Gastroesophageal sphincter (tissue), 4 donors: ENCODE measurements around the gene SERP2. TPM values are rescaled to one million over a fixed set of nuclear protein-coding genes. Genes with fewer than 3 reads are reported as not detected.

Experiments
- ATAC-seq: fragments of 150-250 bp; one replicate; pipeline ENCODE4 v1.9.1; 2016; ENCODE audit warnings: mild to moderate bottlenecking, moderate library complexity
- H3K27ac ChIP-seq, 4 donors: fragments of 200-600 bp; sonication (generic) in 3 of 4; 1 replicate in 3 of 4; 2 replicates in 1 of 4; pipeline ENCODE4 v1.5.1; 2016 to 2019
- H3K27me3 ChIP-seq: fragments of 200-600 bp; sonication (generic); one replicate; pipeline ENCODE4 v1.5.1; 2019
- H3K36me3 ChIP-seq, 2 donors: fragments of 200-600 bp; sonication (generic); one replicate each; pipeline ENCODE4 v1.5.1; 2019; ENCODE audit warnings: control low read depth in 1 of 2
- H3K4me1 ChIP-seq, 3 donors: fragments of 200-600 bp; sonication (generic); 1 replicate in 2 of 3; 2 replicates in 1 of 3; pipeline ENCODE4 v1.5.1; 2016 to 2019; ENCODE audit warnings: control low read depth in 2 of 3
- H3K4me3 ChIP-seq, 2 donors: fragments of 200-600 bp; sonication (generic); one replicate each; pipeline ENCODE4 v1.5.1; 2019; ENCODE audit warnings: mild to moderate bottlenecking in 1 of 2, moderate library complexity in 1 of 2
- H3K9me3 ChIP-seq, 3 donors: fragments of 200-600 bp; sonication (generic); one replicate each; pipeline ENCODE4 v1.5.1; 2017 to 2019; ENCODE audit warnings: control low read depth in 2 of 3
- EP300 ChIP-seq: sonication (generic); formaldehyde crosslinking; IDR thresholded peaks from one replicate; pipeline ENCODE4 v1.6.1; 2017; ENCODE audit warnings: antibody characterized with exemption, mild to moderate bottlenecking
- POLR2A ChIP-seq, 2 donors: fragments of 450-650 bp; IDR thresholded peaks; one replicate each; pipeline ENCODE4 v1.6.1; 2017; ENCODE audit warnings: antibody characterized with exemption in 2 of 2, mild to moderate bottlenecking in 2 of 2, moderate library complexity in 1 of 2
- POLR2AphosphoS5 ChIP-seq: sonication (generic); formaldehyde crosslinking; IDR thresholded peaks from one replicate; pipeline ENCODE4 v1.6.1; 2017; ENCODE audit warnings: antibody characterized with exemption
- WGBS, 2 donors: methylation state at CpG; one replicate each; pipeline ENCODE4 v1.1.5; 2018; ENCODE audit warnings: low coverage in 1 of 2; 5-methylcytosine and 5-hydroxymethylcytosine counted together
- total RNA-seq, 4 donors: library from RNA; depleted of rRNA; stranded (reverse); fragments of >200 nt; gene quantifications; one replicate each; pipeline ENCODE4 v1.1.0, GENCODE V29; 2016
- TF ChIP-seq, protein P1 (sequence below), 4 experiments: fragments of 200-600 bp in 2 of 4; fragments of 450-650 bp in 2 of 4; sonication (generic) in 1 of 4; IDR thresholded peaks; one replicate each; pipeline ENCODE4 v1.5.1; 2017 to 2019; ENCODE audit warnings: antibody characterized with exemption in 4 of 4, mild to moderate bottlenecking in 2 of 4, moderate library complexity in 2 of 4

Gene SERP2
- total RNA-seq, 4 donors from 2014 or later = 6.9 to 15.6 (median 11.5) TPM

DNA sequence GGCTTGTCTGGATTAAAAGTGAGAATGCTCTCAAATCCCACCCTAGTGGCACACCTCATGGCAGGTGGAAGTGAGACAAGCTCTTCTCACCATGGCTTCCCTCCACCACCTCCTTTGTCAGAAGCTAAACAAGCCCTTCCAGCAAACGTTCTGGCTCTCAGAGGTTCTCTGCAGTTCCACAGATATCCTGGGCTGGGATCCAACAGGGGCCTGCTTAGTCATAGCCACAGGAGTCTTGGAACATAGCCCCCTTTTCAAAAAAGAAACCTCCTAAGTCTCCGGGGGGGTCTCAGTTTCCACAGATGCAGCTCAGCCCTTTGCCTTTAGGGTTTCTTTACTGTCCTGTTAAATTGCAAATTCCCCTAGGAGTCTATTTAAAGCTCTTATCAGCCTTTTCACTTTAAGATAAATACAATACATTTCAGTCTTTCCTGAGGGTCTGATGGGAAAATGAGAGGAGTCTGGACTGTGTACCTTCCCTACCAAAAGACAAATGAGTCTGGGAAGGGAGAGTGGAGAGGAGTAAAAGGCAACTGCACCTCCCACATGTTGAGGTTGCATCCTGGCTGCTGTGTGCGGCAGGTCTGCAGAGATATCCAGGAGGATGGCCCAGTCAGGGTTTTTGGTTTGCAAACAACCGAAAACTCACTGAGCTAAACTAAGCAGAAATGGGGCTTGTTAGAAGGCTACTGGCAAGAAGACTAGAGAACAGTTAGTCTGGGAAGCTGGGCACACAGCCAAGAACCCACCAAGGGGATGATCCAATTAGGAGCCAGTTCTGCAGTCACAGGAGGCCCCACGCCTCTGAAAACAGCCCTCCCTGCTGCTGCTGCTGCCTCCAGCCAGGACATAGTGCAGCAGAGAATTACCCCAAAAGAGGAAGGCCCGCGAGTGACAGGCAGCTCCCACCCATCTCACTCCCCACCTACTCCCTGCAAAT, 41.4 kb upstream of the SERP2 start:
- H3K27me3 ChIP-seq = no peaks in the 10 kb centered on the region
- peak; percentile 81 for ATAC-seq
- peaks cover 5 to 22% (median 14%) of the 10 kb centered on the region in 3 donors for H3K4me1 ChIP-seq

DNA sequence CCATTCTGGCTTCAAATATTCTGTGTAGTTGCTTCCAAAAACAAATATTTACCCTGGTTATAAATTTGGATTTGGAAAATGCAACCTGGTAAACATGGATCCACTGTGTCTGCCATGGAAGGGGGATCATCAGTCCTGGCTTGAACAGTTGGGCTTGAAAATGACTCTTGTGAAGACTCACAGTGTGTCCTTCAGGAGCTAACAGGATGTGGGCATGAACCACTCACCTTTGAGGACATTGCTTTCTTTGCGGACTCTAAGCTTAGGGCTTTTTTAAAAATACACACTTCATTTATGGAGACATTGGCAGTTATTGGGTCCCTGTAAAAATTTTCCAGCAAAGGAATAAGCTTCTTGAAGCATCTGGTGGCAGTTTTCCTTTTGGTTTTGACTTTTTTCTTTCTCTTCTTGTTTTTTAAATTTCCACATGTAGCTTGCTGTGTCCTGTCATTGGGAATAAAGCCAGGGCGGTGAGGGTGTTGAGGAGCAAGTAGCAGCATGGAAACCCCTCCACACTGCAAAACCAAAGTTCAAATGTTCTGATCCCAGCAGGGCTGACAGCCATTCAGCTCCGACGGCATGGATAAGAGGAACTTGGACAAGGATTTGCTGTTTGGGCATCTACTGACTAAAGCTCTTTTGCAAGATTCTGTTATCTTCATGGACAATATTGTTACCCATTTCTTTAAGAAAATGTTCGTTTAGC, 39.5 kb upstream of the SERP2 start:
- no peak for ATAC-seq
- Histone ChIP-seq H3K36me3 (no peaks in the 10 kb centered on the region), H3K27ac (no peak overlapping the region), H3K27me3 (no peaks in the 10 kb centered on the region), H3K9me3 (no peaks in the 10 kb centered on the region), H3K4me3 (no peak overlapping the region), H3K4me1 (peaks cover 5 to 22% (median 14%) of the 10 kb centered on the region in 3 donors)
- TF ChIP-seq POLR2AphosphoS5 = no peak
- TF ChIP-seq, protein P1, sequence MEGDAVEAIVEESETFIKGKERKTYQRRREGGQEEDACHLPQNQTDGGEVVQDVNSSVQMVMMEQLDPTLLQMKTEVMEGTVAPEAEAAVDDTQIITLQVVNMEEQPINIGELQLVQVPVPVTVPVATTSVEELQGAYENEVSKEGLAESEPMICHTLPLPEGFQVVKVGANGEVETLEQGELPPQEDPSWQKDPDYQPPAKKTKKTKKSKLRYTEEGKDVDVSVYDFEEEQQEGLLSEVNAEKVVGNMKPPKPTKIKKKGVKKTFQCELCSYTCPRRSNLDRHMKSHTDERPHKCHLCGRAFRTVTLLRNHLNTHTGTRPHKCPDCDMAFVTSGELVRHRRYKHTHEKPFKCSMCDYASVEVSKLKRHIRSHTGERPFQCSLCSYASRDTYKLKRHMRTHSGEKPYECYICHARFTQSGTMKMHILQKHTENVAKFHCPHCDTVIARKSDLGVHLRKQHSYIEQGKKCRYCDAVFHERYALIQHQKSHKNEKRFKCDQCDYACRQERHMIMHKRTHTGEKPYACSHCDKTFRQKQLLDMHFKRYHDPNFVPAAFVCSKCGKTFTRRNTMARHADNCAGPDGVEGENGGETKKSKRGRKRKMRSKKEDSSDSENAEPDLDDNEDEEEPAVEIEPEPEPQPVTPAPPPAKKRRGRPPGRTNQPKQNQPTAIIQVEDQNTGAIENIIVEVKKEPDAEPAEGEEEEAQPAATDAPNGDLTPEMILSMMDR (IDR thresholded peaks at IDR 0.05) = no peak
- no peak for TF ChIP-seq EP300
- TF ChIP-seq POLR2A (IDR thresholded peaks at IDR 0.05) = no peak
- 78 to 79% methylated on average over 5 of the region's 5 CpGs for WGBS, 2 donors

More for the DNA sequence above, 41.4 kb upstream of the SERP2 start:
- H3K27ac ChIP-seq = peak overlapping the region; percentile 5 to 76 (median 70)
- no peaks in the 10 kb centered on the region for H3K36me3 ChIP-seq
- no peaks in the 10 kb centered on the region for H3K9me3 ChIP-seq
- no peak overlapping the region for H3K4me3 ChIP-seq
- 11 to 33% methylated on average over 3 to 7 of the region's 7 CpGs for WGBS, 2 donors
- TF ChIP-seq POLR2AphosphoS5 = peak; percentile 50
- TF ChIP-seq POLR2A (IDR thresholded peaks at IDR 0.05) = no peak
- no peak for TF ChIP-seq EP300
- TF ChIP-seq, protein P1 (IDR thresholded peaks at IDR 0.05) = no peak

GRCh38 chr13:44334751-44335150, 38.9 kb upstream of the SERP2 start:
- ATAC-seq = no peak
- TF ChIP-seq POLR2A (IDR thresholded peaks at IDR 0.05) (no peak), POLR2AphosphoS5 (no peak), EP300 (no peak)
- TF ChIP-seq, protein P1 (IDR thresholded peaks at IDR 0.05) = no peak
- H3K4me1 ChIP-seq = peaks cover 5 to 22% (median 14%) of the 10 kb centered on the region in 3 donors
- H3K4me3 ChIP-seq = no peak overlapping the region
- no peak overlapping the region for H3K27ac ChIP-seq
- no peaks in the 10 kb centered on the region for H3K9me3 ChIP-seq
- H3K27me3 ChIP-seq = no peaks in the 10 kb centered on the region
- no peaks in the 10 kb centered on the region for H3K36me3 ChIP-seq
- WGBS, 2 donors = 96 to 100% methylated on average over 1 to 2 of the region's 2 CpGs

DNA sequence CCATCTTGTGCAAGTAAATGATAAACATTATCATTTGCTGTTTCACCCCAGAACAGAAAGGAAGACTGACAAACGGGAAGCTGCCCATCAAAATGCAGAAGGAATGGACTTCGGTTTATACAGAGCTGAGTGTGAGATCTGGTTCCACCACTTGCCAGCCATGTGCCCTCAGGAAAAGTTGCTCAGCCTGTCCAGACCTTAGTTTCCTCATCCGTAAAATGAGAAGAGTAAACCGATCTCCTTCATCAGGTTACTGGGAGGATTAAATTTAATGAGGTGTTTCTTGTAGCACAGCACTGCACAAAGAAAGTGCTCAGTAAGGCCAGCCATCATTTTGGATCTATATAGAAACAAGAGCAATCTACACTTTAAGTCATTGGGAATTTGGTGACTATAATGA, 36.7 kb upstream of the SERP2 start:
- Histone ChIP-seq H3K9me3 (no peaks in the 10 kb centered on the region), H3K27ac (no peak overlapping the region), H3K4me1 (peaks cover 2 to 11% (median 8%) of the 10 kb centered on the region in 3 donors), H3K4me3 (no peak overlapping the region), H3K36me3 (no peaks in the 10 kb centered on the region), H3K27me3 (no peaks in the 10 kb centered on the region)
- WGBS, 2 donors = 83 to 91% methylated on average over 2 to 4 of the region's 4 CpGs
- no peak for ATAC-seq
- TF ChIP-seq EP300 (no peak), POLR2A (IDR thresholded peaks at IDR 0.05) (no peak), POLR2AphosphoS5 (no peak)
- TF ChIP-seq, protein P1 (IDR thresholded peaks at IDR 0.05) = no peak
